Tibial nerve (tissue), 4 donors: Measurements from ENCODE around the gene ZNF362.

ENCODE experiments used
- EP300 ChIP-seq, 2 donors: sonication (generic); formaldehyde crosslinking; IDR thresholded peaks; one replicate each; pipeline ENCODE4 v1.6.1; 2017; ENCODE audit warnings: antibody characterized with exemption in 2 of 2, mild to moderate bottlenecking in 1 of 2
- TF ChIP-seq, protein P1 (sequence below), 5 experiments: fragments of 200-600 bp in 3 of 5; fragments of 450-650 bp in 2 of 5; sonication (generic) in 3 of 5; IDR thresholded peaks; one replicate each; pipeline ENCODE4 v1.5.1; 2016 to 2019; ENCODE audit warnings: antibody characterized with exemption in 5 of 5, mild to moderate bottlenecking in 3 of 5, moderate library complexity in 2 of 5

- TF ChIP-seq, protein P1, sequence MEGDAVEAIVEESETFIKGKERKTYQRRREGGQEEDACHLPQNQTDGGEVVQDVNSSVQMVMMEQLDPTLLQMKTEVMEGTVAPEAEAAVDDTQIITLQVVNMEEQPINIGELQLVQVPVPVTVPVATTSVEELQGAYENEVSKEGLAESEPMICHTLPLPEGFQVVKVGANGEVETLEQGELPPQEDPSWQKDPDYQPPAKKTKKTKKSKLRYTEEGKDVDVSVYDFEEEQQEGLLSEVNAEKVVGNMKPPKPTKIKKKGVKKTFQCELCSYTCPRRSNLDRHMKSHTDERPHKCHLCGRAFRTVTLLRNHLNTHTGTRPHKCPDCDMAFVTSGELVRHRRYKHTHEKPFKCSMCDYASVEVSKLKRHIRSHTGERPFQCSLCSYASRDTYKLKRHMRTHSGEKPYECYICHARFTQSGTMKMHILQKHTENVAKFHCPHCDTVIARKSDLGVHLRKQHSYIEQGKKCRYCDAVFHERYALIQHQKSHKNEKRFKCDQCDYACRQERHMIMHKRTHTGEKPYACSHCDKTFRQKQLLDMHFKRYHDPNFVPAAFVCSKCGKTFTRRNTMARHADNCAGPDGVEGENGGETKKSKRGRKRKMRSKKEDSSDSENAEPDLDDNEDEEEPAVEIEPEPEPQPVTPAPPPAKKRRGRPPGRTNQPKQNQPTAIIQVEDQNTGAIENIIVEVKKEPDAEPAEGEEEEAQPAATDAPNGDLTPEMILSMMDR (IDR thresholded peaks at IDR 0.05): no peak
- TF ChIP-seq EP300 (IDR thresholded peaks at IDR 0.05): no peak
Measured at GRCh38 chr1:33296824-33297223, 40.5 kb downstream of the ZNF362 start.
